GM23248 (cell line): ENCODE measurements around the gene LYST. TPM values are rescaled to one million over a fixed set of nuclear protein-coding genes. Genes with fewer than 3 reads are reported as not detected.

Source experiments
- DNase-seq: peaks from one replicate; pipeline ENCODE4 v3.0.0-alpha.2; 2015
- H2AFZ ChIP-seq: fragments of 200-600 bp; sonication (generic); 2 replicates; pipeline ENCODE4 v1.6.1; 2016; ENCODE audit warnings: antibody characterized with exemption
- H3F3A ChIP-seq: fragments of 200-600 bp; sonication (generic); 2 replicates; pipeline ENCODE4 v1.6.1; 2016; ENCODE audit warnings: mild to moderate bottlenecking, antibody characterized with exemption, mixed run types; ENCODE audit not compliant: insufficient read depth
- H3K27ac ChIP-seq: fragments of 200-600 bp; sonication (generic); 2 replicates; pipeline ENCODE4 v1.5.1; 2016; ENCODE audit warnings: mild to moderate bottlenecking
- H3K27me3 ChIP-seq: fragments of 200-600 bp; sonication (generic); replicated peaks from 2 replicates; pipeline ENCODE4 v1.6.1; 2016; ENCODE audit warnings: mild to moderate bottlenecking; ENCODE audit not compliant: insufficient read depth
- H3K36me3 ChIP-seq: fragments of 200-600 bp; sonication (generic); 2 replicates; pipeline ENCODE4 v1.6.1; 2016; ENCODE audit warnings: low read depth, mild to moderate bottlenecking
- H3K4me1 ChIP-seq: fragments of 200-600 bp; sonication (generic); 2 replicates; pipeline ENCODE4 v1.6.1; 2016; ENCODE audit warnings: mild to moderate bottlenecking; ENCODE audit not compliant: insufficient read depth
- H3K4me2 ChIP-seq: fragments of 200-600 bp; sonication (generic); one replicate; pipeline ENCODE4 v1.6.1; 2016; ENCODE audit warnings: mild to moderate bottlenecking; ENCODE audit not compliant: unreplicated experiment
- H3K4me3 ChIP-seq: fragments of 200-600 bp; sonication (generic); 2 replicates; pipeline ENCODE4 v1.5.1; 2016; ENCODE audit warnings: mild to moderate bottlenecking
- H3K79me2 ChIP-seq: fragments of 200-600 bp; sonication (generic); 2 replicates; pipeline ENCODE4 v1.6.1; 2016; ENCODE audit warnings: mild to moderate bottlenecking; ENCODE audit not compliant: insufficient read depth
- H3K9ac ChIP-seq: fragments of 200-600 bp; sonication (generic); 2 replicates; pipeline ENCODE4 v1.6.1; 2016; ENCODE audit warnings: mild to moderate bottlenecking
- H3K9me2 ChIP-seq: fragments of 200-600 bp; sonication (generic); 2 replicates; pipeline ENCODE4 v1.6.1; 2016; ENCODE audit warnings: mixed run types, mild to moderate bottlenecking, moderate library complexity; ENCODE audit not compliant: insufficient read depth
- H3K9me3 ChIP-seq: fragments of 200-600 bp; sonication (generic); one replicate; pipeline ENCODE4 v1.6.1; 2017; ENCODE audit warnings: low read depth
- H4K20me1 ChIP-seq: fragments of 200-600 bp; sonication (generic); 2 replicates; pipeline ENCODE4 v1.6.0; 2016; ENCODE audit not compliant: insufficient read depth
- EZH2 ChIP-seq: fragments of 200-600 bp; sonication (generic); IDR thresholded peaks from 2 replicates; pipeline ENCODE4 v1.6.1; 2018; ENCODE audit warnings: antibody characterized with exemption, mild to moderate bottlenecking; ENCODE audit not compliant: insufficient read depth, poor library complexity, severe bottlenecking
- EZH2phosphoT487 ChIP-seq: fragments of 200-600 bp; sonication (generic); IDR thresholded peaks from 2 replicates; pipeline ENCODE4 v1.6.1; 2018; ENCODE audit warnings: antibody characterized with exemption, moderate library complexity, mild to moderate bottlenecking, low read depth; ENCODE audit not compliant: insufficient read depth
- WGBS, 2 experiments: methylation state at CpG; one replicate each; pipeline ENCODE4 v1.1.6; 2015 to 2017; ENCODE audit warnings: low lambda C conversion rate in 2 of 2, low coverage in 1 of 2; ENCODE audit errors: missing lambda C conversion rate in 2 of 2; 5-methylcytosine and 5-hydroxymethylcytosine counted together
- in situ Hi-C: fragments of 300-500 bp; cut with MboI; formaldehyde crosslinking; loops from 2 replicates; pipeline ENCODE4 v1.15.0; 2020
- polyA plus RNA-seq: library from polyadenylated mRNA; unstranded; fragments of >200 nt; fragmentation: Nextera tagmentation; extraction: Ambion mirVana; gene quantifications from 2 replicates; pipeline ENCODE4 v1.2.1, GENCODE V29; 2016
- total RNA-seq: library from RNA; depleted of rRNA; stranded (reverse); fragments of >200 nt; shearing (Covaris generic); gene quantifications from 2 replicates; pipeline ENCODE4 v1.2.3, GENCODE V29; 2014

The LYST gene
- total and polyA plus RNA-seq, 2 experiments from 2014 or later, result 5.1 to 9.0 TPM

GRCh38 chr1:235735621-235736020, 131.1 kb downstream of the LYST start:
- peak; percentile 37 for DNase-seq
- peaks cover 23% of the 10 kb centered on the region for H3F3A ChIP-seq
- H3K79me2 ChIP-seq, result no peaks in the 10 kb centered on the region
- H3K4me1 ChIP-seq, result peaks cover 37% of the 10 kb centered on the region
- no peak overlapping the region for H2AFZ ChIP-seq
- H3K9me2 ChIP-seq, result no peaks in the 10 kb centered on the region
- in situ Hi-C loops, result no loop called here
- H3K9me3 ChIP-seq, result no peaks in the 10 kb centered on the region
- 17 to 18% methylated on average over 2 of the region's 2 CpGs for WGBS, 2 experiments
- TF ChIP-seq EZH2 (no peak), EZH2phosphoT487 (no peak)
- no peaks in the 10 kb centered on the region for H4K20me1 ChIP-seq
- H3K9ac ChIP-seq, result no peak overlapping the region
- H3K4me3 ChIP-seq, result no peak overlapping the region
- no peak overlapping the region for H3K27ac ChIP-seq
- no peaks in the 10 kb centered on the region; the same call in 1 of the 2 replicates for H3K36me3 ChIP-seq
- H3K27me3 ChIP-seq, result no peaks in the 10 kb centered on the region
- H3K4me2 ChIP-seq, result peak overlapping the region; percentile 11

- H4K20me1 ChIP-seq, result no peaks in the 10 kb centered on the region
- H3K4me2 ChIP-seq, result no peak overlapping the region
- no peaks in the 10 kb centered on the region for H3K27me3 ChIP-seq
- H3K9me2 ChIP-seq, result no peaks in the 10 kb centered on the region
- H2AFZ ChIP-seq, result no peak overlapping the region
- no peaks in the 10 kb centered on the region for H3K9me3 ChIP-seq
- no peaks in the 10 kb centered on the region for H3K79me2 ChIP-seq
- TF ChIP-seq EZH2, result no peak
- no peak for TF ChIP-seq EZH2phosphoT487
- no peak overlapping the region for H3K9ac ChIP-seq
- H3K4me1 ChIP-seq, result peaks cover 24% of the 10 kb centered on the region
- no peaks in the 10 kb centered on the region; the same call in 1 of the 2 replicates for H3K36me3 ChIP-seq
- H3K4me3 ChIP-seq, result no peak overlapping the region
- DNase-seq, result no peak
- H3K27ac ChIP-seq, result no peak overlapping the region
- in situ Hi-C loops, result no loop called here
- H3F3A ChIP-seq, result peaks cover 10% of the 10 kb centered on the region; the same call in 1 of the 2 replicates
Observed at GRCh38 chr1:235734335-235734734, 132.4 kb downstream of the LYST start.

- Histone ChIP-seq H3K27me3 (no peaks in the 10 kb centered on the region), H3K36me3 (peaks cover 9% of the 10 kb centered on the region; the same call in 1 of the 2 replicates), H4K20me1 (no peaks in the 10 kb centered on the region), H3K9ac (no peak overlapping the region), H3K79me2 (no peaks in the 10 kb centered on the region), H3K4me1 (no peaks in the 10 kb centered on the region; the same call in 1 of the 2 replicates), H2AFZ (no peak overlapping the region), H3K27ac (no peak overlapping the region), H3K4me3 (no peak overlapping the region), H3K9me3 (no peaks in the 10 kb centered on the region), H3F3A (no peaks in the 10 kb centered on the region), H3K9me2 (no peaks in the 10 kb centered on the region), H3K4me2 (no peak overlapping the region)
- WGBS, 2 experiments, result 92 to 97% methylated on average over 1 of the region's 1 CpG
- no peak for DNase-seq
- TF ChIP-seq EZH2phosphoT487 (no peak), EZH2 (no peak)
- in situ Hi-C loops, result no loop called here
Observed at GRCh38 chr1:235730007-235730406, 136.7 kb downstream of the LYST start.

- Histone ChIP-seq H2AFZ (no peak overlapping the region), H3K4me1 (no peaks in the 10 kb centered on the region; the same call in 1 of the 2 replicates), H3F3A (no peaks in the 10 kb centered on the region), H3K36me3 (peaks cover 17% of the 10 kb centered on the region; the same call in 1 of the 2 replicates), H3K4me2 (no peak overlapping the region), H3K9me3 (no peaks in the 10 kb centered on the region), H3K79me2 (no peaks in the 10 kb centered on the region), H3K27me3 (no peaks in the 10 kb centered on the region), H3K27ac (no peak overlapping the region), H3K4me3 (no peak overlapping the region), H4K20me1 (no peaks in the 10 kb centered on the region), H3K9me2 (no peaks in the 10 kb centered on the region), H3K9ac (no peak overlapping the region)
- 97 to 100% methylated on average over 1 of the region's 1 CpG for WGBS, 2 experiments
- in situ Hi-C loops, result no loop called here
- no peak for DNase-seq
- TF ChIP-seq EZH2 (no peak), EZH2phosphoT487 (no peak)
Observed at GRCh38 chr1:235726557-235726956, 140.1 kb downstream of the LYST start.

- Histone ChIP-seq H3K4me2 (no peak overlapping the region), H3F3A (0 out of 2 replicates have a peak, but pooled peaks cover 1% of the 10 kb centered on the region), H4K20me1 (no peaks in the 10 kb centered on the region), H3K4me3 (no peak overlapping the region), H3K9ac (no peak overlapping the region), H3K79me2 (no peaks in the 10 kb centered on the region), H3K36me3 (peaks cover 17% of the 10 kb centered on the region; the same call in 1 of the 2 replicates), H3K27ac (peak overlapping the region; percentile 29; the same call in 1 of the 2 replicates), H3K9me2 (no peaks in the 10 kb centered on the region), H3K4me1 (peaks cover 6% of the 10 kb centered on the region; the same call in 1 of the 2 replicates), H2AFZ (peak overlapping the region; percentile 34; the same call in 1 of the 2 replicates), H3K27me3 (no peaks in the 10 kb centered on the region), H3K9me3 (no peaks in the 10 kb centered on the region)
- 62 to 72% methylated on average over 3 of the region's 3 CpGs for WGBS, 2 experiments
- in situ Hi-C loops, result no loop called here
- peak; percentile 46 for DNase-seq
- TF ChIP-seq EZH2phosphoT487 (no peak), EZH2 (no peak)
Observed at GRCh38 chr1:235725434-235725833, 141.3 kb downstream of the LYST start.
